ENCODE data around the gene WIPI1. TPM values are rescaled to one million over a fixed set of nuclear protein-coding genes. Genes with fewer than 3 reads are reported as not detected.

The WIPI1 gene
- total RNA-seq, 2 experiments from 2014 or later: 45.5 to 47.7 TPM

DNA sequence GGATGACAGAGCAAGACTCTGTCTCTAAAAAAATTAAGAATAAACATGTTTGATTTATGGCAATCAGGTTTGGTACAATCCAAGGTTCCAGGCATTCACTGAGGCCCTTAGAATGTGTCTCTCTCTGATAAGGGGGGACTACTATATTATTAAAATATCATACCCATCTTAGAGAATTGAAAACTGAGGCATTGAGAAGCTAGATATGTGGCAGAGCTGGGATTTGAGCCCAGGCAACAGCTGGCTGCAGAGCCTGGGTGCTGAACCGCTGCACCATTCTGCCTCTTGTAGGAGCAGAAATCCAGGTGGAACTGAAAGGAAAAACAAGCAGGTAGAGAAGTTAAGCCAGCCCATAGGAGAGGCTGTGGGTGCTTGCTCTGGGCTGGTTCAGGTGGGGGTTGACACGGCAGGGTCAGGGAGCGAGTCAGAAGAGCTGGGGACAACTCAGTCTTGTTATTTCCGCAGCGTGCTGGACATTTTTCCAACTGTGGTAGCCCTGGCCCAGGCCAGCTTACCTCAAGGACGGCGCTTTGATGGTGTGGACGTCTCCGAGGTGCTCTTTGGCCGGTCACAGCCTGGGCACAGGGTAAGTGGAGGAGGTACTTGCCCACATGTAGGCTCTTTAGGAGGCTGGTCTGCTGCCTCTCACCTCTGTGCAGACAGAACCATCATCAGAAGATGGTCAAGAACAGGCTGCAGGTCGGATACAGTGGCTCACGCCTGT lies 62.5 kb downstream of the WIPI1 start:
- no peak overlapping the region for H3K4me3 Mint-ChIP-seq
- ATAC-seq: no peak
- H3K36me3 Mint-ChIP-seq: peaks cover 36% of the 10 kb centered on the region
- no peaks in the 10 kb centered on the region for H3K27me3 Mint-ChIP-seq
- no peak overlapping the region for H3K27ac Mint-ChIP-seq
- CTCF ChIA-PET: interaction anchor here (1.0 to 1.3 kb wide), 2 partner anchors 41 to 147 kb away, joined by 3 read pairs; partner anchors contain the start of gene AMZ2
- H3K9me3 Mint-ChIP-seq (ENCODE audit: low read depth): peaks cover 6% of the 10 kb centered on the region
- DNase-seq: no peak
- peaks cover 25% of the 10 kb centered on the region for H3K4me1 Mint-ChIP-seq

- ATAC-seq (no peak), DNase-seq (no peak)
- peaks cover 6% of the 10 kb centered on the region for H3K9me3 Mint-ChIP-seq (ENCODE audit: low read depth)
- H3K4me1 Mint-ChIP-seq: peaks cover 3% of the 10 kb centered on the region
- no peak overlapping the region for H3K27ac Mint-ChIP-seq
- no peak overlapping the region for H3K4me3 Mint-ChIP-seq
- CTCF ChIA-PET: interaction anchor here (0.8 kb wide), 1 partner anchor 104 kb away, joined by 3 read pairs; no protein-coding TSS in a partner anchor
- H3K36me3 Mint-ChIP-seq: peaks cover 31% of the 10 kb centered on the region
- H3K27me3 Mint-ChIP-seq: no peaks in the 10 kb centered on the region
These were observed 65.6 kb downstream of the WIPI1 start for GRCh38 chr17:68391561-68392268.

DNA sequence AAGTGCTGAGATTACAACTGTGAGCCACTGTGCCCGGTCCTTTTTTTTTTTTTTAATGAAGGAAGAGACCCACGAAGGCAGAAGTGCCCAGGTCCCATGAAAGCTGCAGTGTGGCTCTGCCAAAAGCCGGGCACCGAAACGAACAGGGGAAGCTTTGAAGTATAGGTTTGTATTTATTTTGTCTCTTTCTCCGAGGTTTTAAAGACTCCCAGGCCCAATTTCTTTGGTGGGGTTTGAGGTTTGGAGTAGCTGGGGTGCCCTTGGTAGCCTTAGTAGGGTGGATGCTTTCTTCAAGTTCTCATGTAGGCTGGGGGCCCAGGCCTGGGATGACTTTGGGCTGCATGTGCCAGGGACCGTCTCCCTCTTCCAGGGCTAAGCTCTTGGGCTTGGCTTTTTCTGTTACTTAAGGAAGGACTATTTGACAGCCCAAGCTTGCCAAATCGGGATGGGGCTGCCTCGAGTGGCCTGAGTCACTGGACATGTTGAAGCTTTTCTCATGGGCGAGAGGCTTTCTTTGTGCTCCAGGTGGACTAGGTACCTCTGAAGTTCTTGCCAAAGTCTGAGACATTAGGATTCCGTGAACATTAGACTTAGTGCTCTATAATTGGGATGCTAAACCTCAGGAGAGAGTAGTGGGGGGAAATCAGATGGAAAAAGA lies 66.3 kb downstream of the WIPI1 start:
- ATAC-seq (no peak), DNase-seq (no peak)
- no peaks in the 10 kb centered on the region for H3K4me1 Mint-ChIP-seq
- peaks cover 24% of the 10 kb centered on the region for H3K36me3 Mint-ChIP-seq
- CTCF ChIA-PET: interaction anchor here (0.8 kb wide), 1 partner anchor 104 kb away, joined by 3 read pairs; no protein-coding TSS in a partner anchor
- H3K27me3 Mint-ChIP-seq: no peaks in the 10 kb centered on the region
- H3K27ac Mint-ChIP-seq: no peak overlapping the region
- peaks cover 6% of the 10 kb centered on the region for H3K9me3 Mint-ChIP-seq (ENCODE audit: low read depth)
- H3K4me3 Mint-ChIP-seq: no peak overlapping the region

- DNase-seq (peak; percentile 38), ATAC-seq (no peak)
- Mint-ChIP-seq H3K4me3 (no peak overlapping the region), H3K9me3 (ENCODE audit: low read depth) (no peaks in the 10 kb centered on the region), H3K36me3 (peaks cover 12% of the 10 kb centered on the region), H3K27me3 (no peaks in the 10 kb centered on the region), H3K27ac (no peak overlapping the region), H3K4me1 (peaks cover 6% of the 10 kb centered on the region)
- CTCF ChIA-PET: interaction anchor here (3.0 kb wide), 1 partner anchor 10 kb away, joined by 13 read pairs; no protein-coding TSS in a partner anchor
These were observed 68.3 kb downstream of the WIPI1 start for GRCh38 chr17:68389041-68389440.

GRCh38 chr17:68387435-68388218 lies 69.7 kb downstream of the WIPI1 start:
- CTCF ChIA-PET: interaction anchor here (1.1 to 3.0 kb wide), 2 partner anchors 11 to 44 kb away, joined by 4 to 13 read pairs; no protein-coding TSS in a partner anchor
- Mint-ChIP-seq H3K9me3 (ENCODE audit: low read depth) (no peaks in the 10 kb centered on the region), H3K27ac (no peak overlapping the region), H3K4me3 (no peak overlapping the region), H3K27me3 (no peaks in the 10 kb centered on the region), H3K4me1 (peaks cover 19% of the 10 kb centered on the region), H3K36me3 (peaks cover 7% of the 10 kb centered on the region)
- ATAC-seq: no peak
- DNase-seq: no peak

DNA sequence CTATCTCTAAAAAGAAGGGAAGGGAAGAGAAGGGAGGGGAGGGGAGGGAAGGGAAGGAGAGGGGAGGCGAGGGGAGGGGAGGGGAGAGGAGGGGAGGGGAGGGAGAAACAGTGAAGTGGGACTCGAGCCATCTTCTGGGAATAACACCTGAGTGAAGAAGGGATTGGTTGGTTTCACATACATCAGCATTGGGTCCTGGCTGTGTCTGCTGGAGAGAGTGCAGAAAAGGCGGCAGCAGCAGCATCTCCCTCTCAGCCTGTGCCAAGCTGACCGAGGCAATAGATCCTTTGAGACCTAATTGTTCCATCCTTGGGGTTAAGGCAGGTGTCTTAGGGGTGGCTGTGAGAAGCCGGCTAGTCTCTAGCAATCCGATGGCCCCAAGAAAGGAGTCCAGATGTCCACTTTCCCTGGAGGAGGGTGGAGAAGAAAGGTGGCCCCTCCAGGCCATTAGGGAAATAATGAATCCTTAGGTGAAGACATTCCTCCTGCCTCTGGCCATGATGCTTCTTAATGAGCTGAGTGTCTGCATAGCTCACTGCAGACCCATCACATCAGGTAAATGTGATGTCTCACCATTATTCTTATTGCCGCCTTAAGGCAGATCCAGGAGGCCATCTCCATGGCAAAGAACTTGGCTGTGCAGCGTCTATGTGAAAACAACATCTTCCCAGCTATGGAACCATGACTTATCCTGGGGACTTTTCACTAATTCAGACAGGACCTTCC lies 71.6 kb downstream of the WIPI1 start:
- no peak overlapping the region for H3K4me3 Mint-ChIP-seq
- peaks cover 29% of the 10 kb centered on the region for H3K4me1 Mint-ChIP-seq
- CTCF ChIA-PET: interaction anchor here (0.6 to 1.3 kb wide), 4 partner anchors 13 to 120 kb away, joined by 3 to 6 read pairs (median 3); no protein-coding TSS in a partner anchor
- no peaks in the 10 kb centered on the region for H3K9me3 Mint-ChIP-seq (ENCODE audit: low read depth)
- DNase-seq (no peak), ATAC-seq (no peak)
- no peaks in the 10 kb centered on the region for H3K27me3 Mint-ChIP-seq
- H3K27ac Mint-ChIP-seq: no peak overlapping the region
- H3K36me3 Mint-ChIP-seq: peaks cover 15% of the 10 kb centered on the region

GRCh38 chr17:68384941-68385340 lies 72.4 kb downstream of the WIPI1 start:
- CTCF ChIA-PET: interaction anchor here (1.1 to 1.3 kb wide), 3 partner anchors 14 to 97 kb away, joined by 3 to 6 read pairs (median 3); no protein-coding TSS in a partner anchor
- H3K4me3 Mint-ChIP-seq: no peak overlapping the region
- H3K36me3 Mint-ChIP-seq: peaks cover 19% of the 10 kb centered on the region
- peaks cover 30% of the 10 kb centered on the region for H3K4me1 Mint-ChIP-seq
- peak overlapping the region; percentile 70 for H3K27ac Mint-ChIP-seq
- no peak for DNase-seq
- ATAC-seq: no peak
- H3K9me3 Mint-ChIP-seq (ENCODE audit: low read depth): no peaks in the 10 kb centered on the region
- H3K27me3 Mint-ChIP-seq: no peaks in the 10 kb centered on the region

DNA sequence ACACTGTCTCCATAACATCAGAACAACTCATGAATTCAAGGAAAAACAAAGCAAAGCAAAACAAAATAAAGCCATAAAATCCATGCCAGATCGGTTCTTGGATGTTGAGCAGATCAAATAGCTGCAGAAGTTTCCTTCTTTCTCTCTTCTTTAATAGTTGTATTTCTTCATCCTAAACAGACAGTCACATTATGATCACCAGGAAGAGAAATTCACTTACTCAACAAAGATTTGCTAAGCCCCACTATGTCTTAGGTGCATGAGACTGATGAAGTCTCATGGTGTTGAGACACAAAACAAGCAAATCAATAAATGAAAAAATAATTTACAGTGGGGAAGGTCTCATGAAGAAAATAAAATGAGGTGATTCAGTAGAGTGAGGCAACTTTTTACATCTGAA lies 72.8 kb downstream of the WIPI1 start:
- Mint-ChIP-seq H3K27me3 (no peaks in the 10 kb centered on the region), H3K4me3 (peak overlapping the region; percentile 23)

GRCh38 chr17:68383443-68384321 lies 73.6 kb downstream of the WIPI1 start:
- CTCF ChIA-PET: interaction anchor here (0.7 to 1.3 kb wide), 4 partner anchors 11 to 121 kb away, joined by 3 to 6 read pairs (median 4); no protein-coding TSS in a partner anchor
- H3K27ac Mint-ChIP-seq: peak overlapping the region; percentile 70
- H3K9me3 Mint-ChIP-seq (ENCODE audit: low read depth): no peaks in the 10 kb centered on the region
- H3K36me3 Mint-ChIP-seq: peaks cover 22% of the 10 kb centered on the region
- DNase-seq (peak; percentile 53), ATAC-seq (peak; percentile 77)
- H3K4me1 Mint-ChIP-seq: peaks cover 30% of the 10 kb centered on the region
- H3K27me3 Mint-ChIP-seq: no peaks in the 10 kb centered on the region
- H3K4me3 Mint-ChIP-seq: peak overlapping the region; percentile 23

More for the DNA sequence above, 72.8 kb downstream of the WIPI1 start:
- CTCF ChIA-PET: interaction anchor here (1.1 to 1.3 kb wide), 3 partner anchors 14 to 97 kb away, joined by 3 to 6 read pairs (median 3); no protein-coding TSS in a partner anchor
- no peaks in the 10 kb centered on the region for H3K9me3 Mint-ChIP-seq (ENCODE audit: low read depth)
- ATAC-seq (no peak), DNase-seq (no peak)
- H3K27ac Mint-ChIP-seq: peak overlapping the region; percentile 70
- peaks cover 30% of the 10 kb centered on the region for H3K4me1 Mint-ChIP-seq
- H3K36me3 Mint-ChIP-seq: peaks cover 22% of the 10 kb centered on the region

DNA sequence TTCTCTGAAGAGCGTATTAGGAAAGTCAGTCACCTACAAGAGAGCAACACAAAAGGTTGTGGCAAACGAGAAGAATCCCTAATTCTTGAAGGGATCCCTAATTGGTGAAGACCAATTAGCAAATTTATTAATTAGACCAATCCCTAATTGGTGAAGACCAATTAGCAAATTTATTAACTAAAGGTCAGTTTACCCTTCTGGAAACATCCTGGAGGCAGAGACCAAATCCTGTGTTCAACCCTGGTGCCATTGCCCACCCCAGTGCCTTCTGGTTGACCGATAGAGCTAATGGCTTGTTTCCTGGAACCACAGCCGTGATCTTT lies 74.2 kb downstream of the WIPI1 start:
- H3K4me1 Mint-ChIP-seq: peaks cover 30% of the 10 kb centered on the region
- ATAC-seq (no peak), DNase-seq (no peak)
- H3K27ac Mint-ChIP-seq: no peak overlapping the region
- peaks cover 22% of the 10 kb centered on the region for H3K36me3 Mint-ChIP-seq
- H3K9me3 Mint-ChIP-seq (ENCODE audit: low read depth): no peaks in the 10 kb centered on the region
- H3K27me3 Mint-ChIP-seq: no peaks in the 10 kb centered on the region
- no peak overlapping the region for H3K4me3 Mint-ChIP-seq
- CTCF ChIA-PET: interaction anchor here (0.7 to 1.5 kb wide), 4 partner anchors 10 to 120 kb away, joined by 3 to 7 read pairs (median 4); no protein-coding TSS in a partner anchor

- Mint-ChIP-seq H3K27ac (no peak overlapping the region), H3K9me3 (ENCODE audit: low read depth) (no peaks in the 10 kb centered on the region), H3K36me3 (peaks cover 23% of the 10 kb centered on the region), H3K4me1 (peaks cover 30% of the 10 kb centered on the region), H3K4me3 (no peak overlapping the region), H3K27me3 (no peaks in the 10 kb centered on the region)
- CTCF ChIA-PET: interaction anchor here (1.2 to 1.5 kb wide), 3 partner anchors 15 to 120 kb away, joined by 3 to 7 read pairs (median 5); no protein-coding TSS in a partner anchor
- ATAC-seq (no peak), DNase-seq (no peak)
These were observed 74.7 kb downstream of the WIPI1 start for GRCh38 chr17:68382582-68383085.
